WTC11 (cell line): ENCODE measurements around the gene PACS1.

Experiments used
- PRRX2 ChIP-seq: fragments of 250-450 bp; sonication (Bioruptor Pico); IDR thresholded peaks from 2 replicates; pipeline ENCODE4 v1.8.0; 2021; ENCODE audit warnings: mild to moderate bottlenecking
- ZNF121 ChIP-seq: sonication (generic); formaldehyde crosslinking; IDR thresholded peaks from 2 replicates; pipeline ENCODE4 v1.8.0; 2023; ENCODE audit warnings: missing genetic modification reagents
- TF ChIP-seq, protein P1 (sequence below): sonication (generic); formaldehyde crosslinking; IDR thresholded peaks from 2 replicates; pipeline ENCODE4 v1.8.1; 2023; ENCODE audit warnings: mild to moderate bottlenecking, missing genetic modification reagents, moderate library complexity
- TF ChIP-seq, protein P2 (sequence below): fragments of 200-600 bp; IDR thresholded peaks from 2 replicates; pipeline ENCODE4 v1.8.0; 2022; ENCODE audit warnings: antibody characterized with exemption

- TF ChIP-seq ZNF121 (no peak), PRRX2 (CRISPR knock-in tag) (no peak)
- TF ChIP-seq, protein P1, sequence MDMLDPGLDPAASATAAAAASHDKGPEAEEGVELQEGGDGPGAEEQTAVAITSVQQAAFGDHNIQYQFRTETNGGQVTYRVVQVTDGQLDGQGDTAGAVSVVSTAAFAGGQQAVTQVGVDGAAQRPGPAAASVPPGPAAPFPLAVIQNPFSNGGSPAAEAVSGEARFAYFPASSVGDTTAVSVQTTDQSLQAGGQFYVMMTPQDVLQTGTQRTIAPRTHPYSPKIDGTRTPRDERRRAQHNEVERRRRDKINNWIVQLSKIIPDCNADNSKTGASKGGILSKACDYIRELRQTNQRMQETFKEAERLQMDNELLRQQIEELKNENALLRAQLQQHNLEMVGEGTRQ = no peak
- TF ChIP-seq, protein P2, sequence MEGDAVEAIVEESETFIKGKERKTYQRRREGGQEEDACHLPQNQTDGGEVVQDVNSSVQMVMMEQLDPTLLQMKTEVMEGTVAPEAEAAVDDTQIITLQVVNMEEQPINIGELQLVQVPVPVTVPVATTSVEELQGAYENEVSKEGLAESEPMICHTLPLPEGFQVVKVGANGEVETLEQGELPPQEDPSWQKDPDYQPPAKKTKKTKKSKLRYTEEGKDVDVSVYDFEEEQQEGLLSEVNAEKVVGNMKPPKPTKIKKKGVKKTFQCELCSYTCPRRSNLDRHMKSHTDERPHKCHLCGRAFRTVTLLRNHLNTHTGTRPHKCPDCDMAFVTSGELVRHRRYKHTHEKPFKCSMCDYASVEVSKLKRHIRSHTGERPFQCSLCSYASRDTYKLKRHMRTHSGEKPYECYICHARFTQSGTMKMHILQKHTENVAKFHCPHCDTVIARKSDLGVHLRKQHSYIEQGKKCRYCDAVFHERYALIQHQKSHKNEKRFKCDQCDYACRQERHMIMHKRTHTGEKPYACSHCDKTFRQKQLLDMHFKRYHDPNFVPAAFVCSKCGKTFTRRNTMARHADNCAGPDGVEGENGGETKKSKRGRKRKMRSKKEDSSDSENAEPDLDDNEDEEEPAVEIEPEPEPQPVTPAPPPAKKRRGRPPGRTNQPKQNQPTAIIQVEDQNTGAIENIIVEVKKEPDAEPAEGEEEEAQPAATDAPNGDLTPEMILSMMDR = no peak
Observed at GRCh38 chr11:66071381-66071801, 1.3 kb downstream of the PACS1 start.
